Measurements from ENCODE around the gene DIP2C. TPM values are rescaled to one million over a fixed set of nuclear protein-coding genes. Genes with fewer than 3 reads are reported as not detected.

DIP2C gene
- total RNA-seq, 2 donors from 2014 or later, result 12.3 to 41.8 TPM

DNA sequence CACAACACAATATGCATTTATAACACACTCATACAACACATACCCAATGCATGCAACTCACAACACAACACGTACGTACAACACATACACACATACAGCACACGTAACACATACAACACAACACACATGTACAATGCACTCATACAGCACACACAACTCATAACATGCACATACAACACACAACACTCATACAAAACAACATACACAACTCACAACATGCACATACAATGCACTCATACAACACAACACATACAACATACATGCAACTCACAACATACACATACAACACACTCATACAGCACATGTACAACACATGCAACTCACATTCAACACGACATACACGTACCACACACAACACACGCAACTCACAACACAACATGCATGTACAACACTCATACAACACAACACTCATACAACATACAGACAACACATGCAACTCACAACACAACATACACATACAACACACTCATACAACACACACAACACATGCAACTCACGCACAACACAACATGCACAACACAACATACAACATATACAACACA, 21.8 kb downstream of the DIP2C start:
- WGBS, result 98% methylated on average over 7 of the region's 7 CpGs
- H3K27ac ChIP-seq, result no peak overlapping the region

DNA sequence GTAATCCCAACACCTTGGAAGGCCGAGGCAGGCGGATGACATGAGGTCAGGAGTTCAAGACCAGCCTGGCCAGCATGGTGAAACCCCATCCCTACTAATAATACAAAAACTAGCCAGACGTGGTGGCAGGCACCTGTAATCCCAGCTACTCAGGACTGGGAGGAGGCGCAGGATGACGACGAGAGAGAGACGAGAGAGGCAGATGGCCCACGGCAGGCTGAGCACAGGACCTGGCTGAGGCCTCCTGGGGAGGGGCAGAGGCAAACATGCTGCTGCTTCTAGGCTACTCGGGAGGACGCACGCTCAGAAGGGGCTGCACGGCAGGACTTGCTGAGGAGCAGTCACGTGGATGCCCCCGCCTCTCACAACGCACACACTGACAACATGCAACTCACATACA, 22.4 kb downstream of the DIP2C start:
- Histone ChIP-seq H3K9me3 (no peaks in the 10 kb centered on the region), H3K27ac (no peak overlapping the region), H3K4me3 (no peak overlapping the region), H3K27me3 (replicated peaks; ENCODE audit: insufficient read depth) (no peaks in the 10 kb centered on the region), H3K4me1 (replicated peaks) (no peaks in the 10 kb centered on the region), H3K36me3 (no peaks in the 10 kb centered on the region)
- intact Hi-C loops (cut with DNase I), result no loop called here
- TF ChIP-seq POLR2A (IDR thresholded peaks at IDR 0.05) (no peak), POLR2AphosphoS5 (IDR thresholded peaks at IDR 0.05) (no peak)
- DNase-seq (ENCODE audit: low spot score), result no peak
- WGBS, result 82% methylated on average over 15 of the region's 15 CpGs

More for the DNA sequence above, 21.8 kb downstream of the DIP2C start:
- Histone ChIP-seq H3K27me3 (replicated peaks; ENCODE audit: insufficient read depth) (no peaks in the 10 kb centered on the region), H3K4me3 (no peak overlapping the region), H3K4me1 (replicated peaks) (no peaks in the 10 kb centered on the region), H3K9me3 (no peaks in the 10 kb centered on the region), H3K36me3 (no peaks in the 10 kb centered on the region)
- intact Hi-C loops (cut with DNase I), result no loop called here
- DNase-seq (ENCODE audit: low spot score), result no peak
- TF ChIP-seq POLR2A (IDR thresholded peaks at IDR 0.05) (no peak), POLR2AphosphoS5 (IDR thresholded peaks at IDR 0.05) (no peak)
- TF ChIP-seq, protein P1, sequence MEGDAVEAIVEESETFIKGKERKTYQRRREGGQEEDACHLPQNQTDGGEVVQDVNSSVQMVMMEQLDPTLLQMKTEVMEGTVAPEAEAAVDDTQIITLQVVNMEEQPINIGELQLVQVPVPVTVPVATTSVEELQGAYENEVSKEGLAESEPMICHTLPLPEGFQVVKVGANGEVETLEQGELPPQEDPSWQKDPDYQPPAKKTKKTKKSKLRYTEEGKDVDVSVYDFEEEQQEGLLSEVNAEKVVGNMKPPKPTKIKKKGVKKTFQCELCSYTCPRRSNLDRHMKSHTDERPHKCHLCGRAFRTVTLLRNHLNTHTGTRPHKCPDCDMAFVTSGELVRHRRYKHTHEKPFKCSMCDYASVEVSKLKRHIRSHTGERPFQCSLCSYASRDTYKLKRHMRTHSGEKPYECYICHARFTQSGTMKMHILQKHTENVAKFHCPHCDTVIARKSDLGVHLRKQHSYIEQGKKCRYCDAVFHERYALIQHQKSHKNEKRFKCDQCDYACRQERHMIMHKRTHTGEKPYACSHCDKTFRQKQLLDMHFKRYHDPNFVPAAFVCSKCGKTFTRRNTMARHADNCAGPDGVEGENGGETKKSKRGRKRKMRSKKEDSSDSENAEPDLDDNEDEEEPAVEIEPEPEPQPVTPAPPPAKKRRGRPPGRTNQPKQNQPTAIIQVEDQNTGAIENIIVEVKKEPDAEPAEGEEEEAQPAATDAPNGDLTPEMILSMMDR (IDR thresholded peaks at IDR 0.05), result no peak

DNA sequence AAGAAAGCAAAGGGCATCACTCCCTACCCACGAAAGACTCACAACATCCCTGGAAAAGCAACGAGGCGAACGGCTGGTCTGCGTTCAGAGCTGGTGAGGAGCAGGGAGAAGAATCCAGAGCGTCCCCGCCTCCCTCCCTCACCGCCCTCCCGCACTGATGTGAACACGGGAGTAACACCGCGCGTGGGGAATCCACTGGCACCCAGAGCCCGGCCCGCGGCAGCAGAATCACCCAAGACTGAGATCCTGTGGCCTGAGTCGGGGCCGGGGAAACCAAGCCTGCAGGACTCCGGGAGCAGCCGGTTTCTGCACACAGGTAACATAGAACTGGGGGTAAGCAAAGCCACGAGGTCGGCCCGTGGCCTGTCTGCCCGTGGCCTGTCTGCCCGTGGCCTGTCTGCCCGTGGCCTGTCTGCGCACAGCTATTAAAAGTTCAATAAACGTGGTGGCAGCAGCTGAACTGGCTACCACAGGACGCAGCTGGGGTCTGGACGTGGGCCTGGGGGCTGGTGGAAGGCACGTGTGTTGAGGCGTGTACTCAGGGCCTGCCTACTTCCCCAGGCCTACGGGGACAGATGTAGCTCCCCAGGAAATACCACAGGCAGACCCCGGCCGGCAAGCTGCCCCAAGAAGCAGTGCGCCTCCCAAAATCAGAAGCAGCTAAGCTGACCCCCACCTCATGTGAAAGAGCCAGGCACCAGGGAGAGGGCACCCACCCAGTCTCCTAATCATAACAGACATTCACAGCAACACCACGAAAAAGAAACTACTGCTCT, 23.0 kb downstream of the DIP2C start:
- intact Hi-C loops (cut with DNase I), result no loop called here
- no peaks in the 10 kb centered on the region for H3K9me3 ChIP-seq
- WGBS, result 95% methylated on average over 33 of the region's 37 CpGs
- no peaks in the 10 kb centered on the region for H3K36me3 ChIP-seq
- TF ChIP-seq POLR2AphosphoS5 (IDR thresholded peaks at IDR 0.05) (no peak), POLR2A (IDR thresholded peaks at IDR 0.05) (no peak)
- TF ChIP-seq, protein P1 (IDR thresholded peaks at IDR 0.05), result no peak
- no peak for DNase-seq (ENCODE audit: low spot score)
- no peaks in the 10 kb centered on the region for H3K27me3 ChIP-seq (replicated peaks; ENCODE audit: insufficient read depth)
- no peaks in the 10 kb centered on the region for H3K4me1 ChIP-seq (replicated peaks)
- H3K27ac ChIP-seq, result no peak overlapping the region
- H3K4me3 ChIP-seq, result no peak overlapping the region

DNA sequence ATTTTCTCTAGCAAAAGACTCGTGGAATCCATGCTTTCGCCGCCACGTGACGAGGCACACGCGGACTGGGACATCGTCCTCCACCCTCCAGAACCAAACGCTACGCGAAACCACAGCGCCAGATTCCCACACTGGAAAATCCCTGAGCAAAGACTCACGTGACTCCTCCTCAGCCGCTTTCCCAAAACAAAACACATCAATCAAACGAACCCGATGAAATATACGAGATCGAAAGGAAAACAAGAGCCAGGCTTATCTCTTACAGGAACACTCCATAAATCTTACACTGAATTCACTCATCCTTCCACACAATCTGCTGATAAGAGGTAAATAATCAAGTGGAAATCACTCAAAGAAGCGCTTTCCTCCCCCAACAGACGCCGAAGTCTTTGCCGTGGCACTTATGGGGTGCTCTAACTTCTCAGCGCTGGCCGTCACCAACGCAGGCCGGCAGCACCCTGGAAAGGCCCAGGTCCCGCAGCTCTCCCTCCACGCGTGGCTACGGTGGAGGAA, 23.8 kb downstream of the DIP2C start:
- Histone ChIP-seq H3K36me3 (no peaks in the 10 kb centered on the region), H3K27me3 (replicated peaks; ENCODE audit: insufficient read depth) (no peaks in the 10 kb centered on the region), H3K4me1 (replicated peaks) (no peaks in the 10 kb centered on the region), H3K27ac (no peak overlapping the region), H3K4me3 (no peak overlapping the region), H3K9me3 (no peaks in the 10 kb centered on the region)
- no peak for DNase-seq (ENCODE audit: low spot score)
- 85% methylated on average over 30 of the region's 30 CpGs for WGBS
- TF ChIP-seq, protein P1 (IDR thresholded peaks at IDR 0.05), result no peak
- no peak for TF ChIP-seq POLR2AphosphoS5 (IDR thresholded peaks at IDR 0.05)
- TF ChIP-seq POLR2A (IDR thresholded peaks at IDR 0.05), result no peak
- intact Hi-C loops (cut with DNase I), result no loop called here

DNA sequence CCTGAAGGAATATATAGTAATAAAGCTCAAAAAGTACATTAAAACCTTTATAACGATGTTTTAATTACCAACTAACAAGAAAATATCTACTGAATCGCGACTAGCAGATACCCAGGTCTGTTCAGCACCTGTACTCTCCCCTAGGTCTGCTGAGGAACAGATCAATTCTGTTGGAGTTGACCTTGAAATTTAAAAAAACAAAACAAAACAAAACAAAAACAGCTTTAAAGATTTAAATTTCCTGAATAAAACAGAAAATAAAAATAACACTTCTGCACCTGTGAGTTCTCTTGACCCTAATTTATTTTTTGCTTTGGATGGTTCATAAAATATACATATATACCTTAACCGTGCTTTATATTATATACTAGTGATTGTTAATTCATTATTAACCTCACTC, 24.6 kb downstream of the DIP2C start:
- H3K9me3 ChIP-seq, result no peaks in the 10 kb centered on the region
- no peak overlapping the region for H3K27ac ChIP-seq
- no peaks in the 10 kb centered on the region for H3K4me1 ChIP-seq (replicated peaks)
- no peak overlapping the region for H3K4me3 ChIP-seq
- intact Hi-C loops (cut with DNase I), result no loop called here
- DNase-seq (ENCODE audit: low spot score), result no peak
- TF ChIP-seq, protein P1 (IDR thresholded peaks at IDR 0.05), result no peak
- no peak for TF ChIP-seq POLR2AphosphoS5 (IDR thresholded peaks at IDR 0.05)
- no peak for TF ChIP-seq POLR2A (IDR thresholded peaks at IDR 0.05)
- no peaks in the 10 kb centered on the region for H3K27me3 ChIP-seq (replicated peaks; ENCODE audit: insufficient read depth)
- 96% methylated on average over 4 of the region's 4 CpGs for WGBS
- H3K36me3 ChIP-seq, result no peaks in the 10 kb centered on the region

Data from prostate gland (tissue), 2 donors.